HG03520 (cell line): ENCODE measurements around the gene KIF5C.

ENCODE experiments used
- ATAC-seq: cut with Tn5 transposase; IDR thresholded peaks from one replicate; pipeline ENCODE4 v1.9.1; 2021; ENCODE audit warnings: mild to moderate bottlenecking, moderate library complexity; ENCODE audit not compliant: unreplicated experiment

The KIF5C gene

GRCh38 chr2:148922776-148923475 lies 47.9 kb downstream of the KIF5C start:
- ATAC-seq: no peak

DNA sequence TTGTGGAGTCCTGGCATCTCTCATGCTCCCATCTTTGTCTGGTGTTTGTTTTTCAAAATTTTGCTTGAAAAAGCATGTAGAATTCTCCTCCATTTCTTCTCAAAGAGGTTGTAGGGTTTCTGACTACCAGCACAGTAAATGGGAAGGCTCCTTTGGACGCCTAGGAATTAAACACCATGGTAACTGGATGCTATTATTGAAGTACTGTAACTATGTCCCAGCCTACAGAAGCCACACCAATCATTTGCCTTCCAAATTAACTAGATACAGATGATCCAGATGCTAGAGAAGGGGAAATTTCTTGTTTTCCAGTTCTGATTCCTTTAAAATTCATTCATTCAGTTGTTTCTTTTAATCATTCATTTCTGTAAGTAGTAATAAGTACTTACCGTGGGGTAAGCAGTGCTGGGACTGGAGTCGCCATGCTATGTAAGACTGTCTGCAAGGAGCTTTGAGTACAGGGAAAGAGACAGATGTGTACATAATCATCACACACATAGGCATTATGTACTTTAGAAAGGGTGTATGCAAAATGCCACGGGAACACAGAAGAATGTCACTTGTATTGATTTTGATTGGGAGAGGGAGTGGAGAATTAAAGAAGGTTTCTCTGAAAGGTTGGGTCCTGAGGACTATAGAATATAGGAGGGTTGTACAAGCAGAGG lies 49.6 kb downstream of the KIF5C start:
- no peak for ATAC-seq

- ATAC-seq: peak; percentile 83
These were observed 51.4 kb downstream of the KIF5C start for GRCh38 chr2:148926291-148926961.

GRCh38 chr2:148926981-148927401 lies 52.0 kb downstream of the KIF5C start:
- ATAC-seq: peak; percentile 52

- ATAC-seq: no peak
These were observed 53.4 kb downstream of the KIF5C start for GRCh38 chr2:148928395-148928794.

DNA sequence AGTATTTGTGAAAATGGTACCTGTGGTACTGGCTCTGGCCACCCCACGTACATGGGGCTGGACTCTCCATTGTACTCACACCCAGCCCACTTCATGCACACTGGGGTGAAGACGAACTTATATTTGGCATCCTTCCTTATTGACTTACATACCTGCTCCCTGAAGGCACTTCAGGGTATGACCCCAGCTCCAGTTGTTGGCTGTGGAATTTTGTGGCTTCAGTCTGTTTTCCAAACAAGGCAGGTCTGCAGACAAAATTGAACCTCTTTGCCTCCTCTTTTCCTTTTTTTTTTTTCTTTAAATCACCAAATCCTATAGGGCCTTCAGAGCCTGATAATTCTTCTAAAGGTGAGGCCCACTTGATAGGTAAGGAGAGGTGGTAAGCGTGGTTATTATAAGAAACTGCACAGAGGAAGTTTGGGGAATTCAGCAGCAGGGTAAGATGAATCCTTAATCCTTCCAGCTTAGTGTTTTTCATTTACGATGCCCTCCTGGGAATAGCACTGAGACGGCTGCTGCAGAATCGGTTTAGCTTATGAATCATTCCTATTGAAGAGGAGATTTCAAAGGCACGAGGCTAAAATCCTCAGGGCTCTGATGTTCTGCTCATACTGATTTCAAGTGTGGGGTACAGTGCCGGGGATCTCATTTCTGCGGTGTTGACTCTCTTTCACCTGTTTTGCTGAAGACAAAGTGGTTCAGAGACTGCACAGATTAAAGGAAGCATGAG lies 55.2 kb downstream of the KIF5C start:
- no peak for ATAC-seq

DNA sequence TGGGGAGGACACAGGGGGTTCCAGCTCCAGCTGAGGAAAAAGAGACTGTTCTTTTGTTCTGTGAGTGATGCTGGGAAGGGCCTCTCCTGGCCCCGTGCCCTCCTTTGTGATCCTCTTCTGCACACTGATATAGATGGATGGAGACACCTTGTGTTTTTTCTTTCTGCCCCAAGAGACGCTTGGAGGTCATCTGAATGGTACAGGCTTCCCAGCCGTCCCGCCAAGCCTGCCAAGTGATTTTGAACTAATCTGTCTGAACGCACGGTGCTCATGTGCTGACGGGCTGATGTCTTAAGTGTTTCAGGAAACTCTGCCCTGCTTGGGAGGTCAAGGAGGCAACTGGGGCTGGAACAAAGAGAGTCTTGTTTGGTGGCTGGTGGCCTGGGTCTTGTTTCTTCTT lies 57.5 kb downstream of the KIF5C start:
- ATAC-seq: no peak

DNA sequence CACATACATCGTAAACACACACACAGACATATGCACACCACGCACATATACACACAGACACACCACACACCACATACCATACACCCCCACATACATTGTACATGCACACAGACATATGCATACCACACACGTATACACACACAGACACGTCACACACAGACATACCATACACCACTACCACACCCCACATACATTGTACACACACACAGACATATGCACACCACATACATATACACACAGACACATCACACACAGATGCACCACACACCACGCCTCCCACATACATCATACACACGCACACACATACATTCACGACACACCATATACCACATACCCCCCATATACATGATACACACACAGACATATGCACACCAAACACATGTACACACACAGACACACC lies 58.4 kb downstream of the KIF5C start:
- no peak for ATAC-seq

DNA sequence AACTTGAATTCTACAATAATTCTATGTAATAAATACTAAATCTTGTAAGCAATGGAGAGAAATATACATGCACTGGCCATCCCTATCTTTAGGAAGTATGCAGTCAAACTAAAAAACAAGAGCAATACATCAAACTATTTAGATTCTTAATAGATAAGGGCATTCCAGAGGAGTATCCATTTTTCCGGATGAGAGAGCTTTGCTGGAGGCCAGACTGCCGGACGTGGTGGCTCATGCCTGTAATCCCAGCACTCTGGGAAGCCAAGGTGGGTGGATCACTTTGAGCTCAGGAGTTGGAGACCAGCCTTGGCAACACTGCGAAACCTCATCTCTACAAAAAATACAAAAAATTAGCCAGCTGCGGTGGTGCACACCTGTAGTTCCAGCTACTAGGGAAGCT lies 60.8 kb downstream of the KIF5C start:
- ATAC-seq: no peak

- ATAC-seq: no peak
These were observed 61.9 kb downstream of the KIF5C start for GRCh38 chr2:148936857-148937450.

DNA sequence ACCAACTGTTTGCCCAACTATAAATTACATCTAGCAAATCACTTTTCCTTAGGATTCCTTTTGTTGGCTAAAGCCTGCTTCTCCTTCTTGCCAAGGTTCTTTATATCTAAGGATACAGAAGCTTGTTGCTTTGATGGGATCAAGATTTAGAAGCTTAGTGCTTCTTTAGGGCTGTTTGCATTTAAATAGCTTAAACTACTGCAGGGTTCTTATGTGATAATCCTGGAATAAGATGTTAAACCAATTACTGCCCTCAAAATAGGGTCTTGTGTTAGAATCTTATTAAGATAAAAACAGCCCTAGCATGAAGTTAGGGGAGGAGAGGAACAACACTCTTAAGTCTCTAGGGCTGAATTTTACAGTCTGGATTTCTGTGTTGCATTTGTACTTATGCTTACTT lies 64.2 kb downstream of the KIF5C start:
- ATAC-seq: no peak

- no peak for ATAC-seq
These were observed 68.1 kb downstream of the KIF5C start for GRCh38 chr2:148943097-148943496.

DNA sequence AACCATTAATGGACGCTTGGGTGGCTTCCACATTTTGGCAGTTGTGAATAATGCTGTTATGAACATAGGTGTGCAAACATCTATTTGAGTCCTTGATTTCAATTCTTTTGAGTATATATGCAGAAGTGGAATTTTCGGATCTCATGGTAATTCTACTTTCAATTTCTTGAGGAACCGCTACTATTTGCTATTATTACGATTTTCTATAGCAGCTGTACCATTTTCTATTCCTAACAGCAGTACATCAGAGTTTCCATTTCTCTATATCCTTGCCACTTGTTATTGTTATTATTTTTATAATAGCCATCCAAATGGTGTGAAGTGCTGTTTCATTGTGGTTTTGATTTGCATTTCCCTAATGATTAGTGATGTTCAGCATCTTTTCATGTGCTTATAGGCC lies 69.5 kb downstream of the KIF5C start:
- no peak for ATAC-seq

- ATAC-seq: no peak
These were observed 72.3 kb downstream of the KIF5C start for GRCh38 chr2:148947299-148947698.

GRCh38 chr2:148948868-148949267 lies 73.8 kb downstream of the KIF5C start:
- ATAC-seq: no peak

DNA sequence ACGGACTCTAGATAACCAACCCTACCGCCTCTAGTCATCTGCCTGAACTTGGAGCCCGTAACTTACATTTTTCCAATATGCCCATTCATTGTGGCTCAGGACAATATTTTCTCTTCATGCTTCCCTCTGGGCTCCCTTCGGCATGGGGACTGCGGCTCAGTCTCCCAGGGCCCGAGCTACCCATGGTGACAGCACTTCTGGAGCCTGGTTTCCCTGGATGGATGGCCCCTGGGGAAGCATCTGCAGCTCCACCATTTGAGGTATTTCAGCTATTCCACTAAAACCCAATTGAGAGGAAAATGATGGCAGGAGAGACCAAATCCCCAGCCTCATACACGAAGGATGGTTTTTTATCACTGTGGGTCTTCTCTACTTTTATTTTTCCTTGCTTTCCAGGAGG lies 74.3 kb downstream of the KIF5C start:
- ATAC-seq: no peak

GRCh38 chr2:148952621-148953020 lies 77.6 kb downstream of the KIF5C start:
- ATAC-seq: no peak

DNA sequence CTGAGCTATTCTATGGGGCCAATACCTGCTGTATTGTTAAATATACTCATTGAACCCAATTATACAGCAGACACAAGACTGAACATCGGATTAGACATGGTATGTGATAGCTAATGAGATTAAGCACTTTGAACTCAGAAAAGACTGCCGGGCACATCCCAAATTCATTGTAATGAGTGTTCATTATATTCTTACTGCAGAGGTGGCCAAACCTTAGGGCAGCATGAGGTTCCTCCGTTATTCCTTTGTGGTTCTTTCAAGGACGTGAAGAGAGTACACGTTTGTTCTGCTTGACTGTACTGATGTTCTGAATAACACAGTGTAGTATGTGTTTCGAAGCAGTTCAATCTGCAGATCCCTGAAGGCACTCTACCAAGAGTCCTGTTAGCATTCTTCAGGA lies 78.4 kb downstream of the KIF5C start:
- ATAC-seq: no peak

DNA sequence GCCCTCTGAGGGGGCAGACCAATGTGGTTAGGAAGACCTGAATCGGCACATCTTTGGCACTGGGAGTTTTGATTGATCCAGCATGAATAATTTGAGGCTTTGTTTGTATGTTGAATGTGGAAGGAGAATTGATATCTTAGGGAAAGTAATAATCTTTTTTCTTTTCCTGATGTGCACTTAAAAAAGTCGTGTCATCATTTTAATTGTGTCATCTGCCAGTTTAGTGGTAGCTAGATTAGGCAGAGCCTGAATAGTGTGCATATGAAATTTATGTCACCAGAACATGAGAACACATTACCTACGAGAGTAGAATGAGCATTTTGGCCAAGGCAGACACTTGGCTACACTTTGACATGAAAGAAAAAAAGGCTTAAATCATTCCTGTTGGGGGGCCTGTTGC lies 79.5 kb downstream of the KIF5C start:
- ATAC-seq: no peak

GRCh38 chr2:148955798-148956197 lies 80.8 kb downstream of the KIF5C start:
- ATAC-seq: no peak

DNA sequence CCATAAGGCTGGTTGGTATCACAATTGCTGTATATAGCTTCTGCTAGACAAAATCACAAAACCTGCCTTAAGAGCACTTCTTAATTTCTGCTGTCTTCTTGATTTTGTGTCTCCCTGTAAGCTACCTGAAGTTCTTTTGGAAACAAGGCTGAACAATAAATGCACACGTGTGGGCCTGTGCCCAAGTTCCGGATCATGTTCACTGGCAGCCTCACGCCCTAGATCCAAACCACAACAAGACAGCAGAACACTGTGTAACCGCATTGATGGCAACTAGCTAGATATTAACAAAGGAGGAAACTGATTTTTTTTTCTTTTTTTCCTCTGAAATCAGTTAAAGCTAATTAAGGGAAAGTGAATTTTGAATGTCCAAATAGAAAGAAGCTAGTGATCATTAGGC lies 82.0 kb downstream of the KIF5C start:
- ATAC-seq: no peak
